SIG-M5 treated with dmso at 0.1 percent for 504 hours (cell line): ENCODE data around the gene NBR1.
"Not testable (repeated sequence)": the region's sequence is repeated elsewhere in the genome, so short reads cannot be mapped to it uniquely, and the experiment has no call there.

Source experiments
- DNase-seq: peaks from one replicate; lab custom pipeline; 2025; ENCODE audit not compliant: unreplicated experiment; lab: John Stamatoyannopoulos, UW

NBR1 gene

DNA sequence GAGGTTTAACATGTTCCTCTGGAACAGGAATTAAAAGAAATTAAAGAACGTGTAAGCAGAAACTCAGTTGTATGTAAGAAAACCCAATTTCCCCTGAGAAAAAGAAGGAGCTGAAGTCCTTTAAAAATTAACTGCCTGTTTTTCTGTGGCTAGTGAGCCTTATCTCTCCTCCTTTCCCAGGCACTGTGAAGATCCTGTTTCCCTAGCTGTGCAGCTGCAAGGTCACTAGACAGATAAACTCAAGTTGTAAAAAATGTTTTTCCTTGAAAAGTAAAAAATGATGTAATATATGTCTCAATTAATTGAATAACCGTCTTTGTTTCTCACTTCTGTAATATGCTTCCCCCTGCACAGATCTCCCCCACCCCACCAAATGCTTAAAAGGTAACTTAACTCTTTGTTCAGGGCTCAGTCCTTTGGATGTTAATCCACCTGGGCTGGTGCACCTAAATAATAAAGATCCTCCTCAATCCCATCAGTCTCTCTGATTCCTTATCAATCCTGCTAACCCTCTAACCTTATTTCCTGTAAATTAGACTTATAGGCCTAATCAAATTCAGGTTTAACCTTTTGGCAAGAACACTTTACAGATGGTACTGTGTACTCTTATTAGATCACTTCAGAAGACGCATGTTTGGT, 17.7 kb upstream of the NBR1 start:
- DNase-seq, result not testable (repeated sequence)

DNA sequence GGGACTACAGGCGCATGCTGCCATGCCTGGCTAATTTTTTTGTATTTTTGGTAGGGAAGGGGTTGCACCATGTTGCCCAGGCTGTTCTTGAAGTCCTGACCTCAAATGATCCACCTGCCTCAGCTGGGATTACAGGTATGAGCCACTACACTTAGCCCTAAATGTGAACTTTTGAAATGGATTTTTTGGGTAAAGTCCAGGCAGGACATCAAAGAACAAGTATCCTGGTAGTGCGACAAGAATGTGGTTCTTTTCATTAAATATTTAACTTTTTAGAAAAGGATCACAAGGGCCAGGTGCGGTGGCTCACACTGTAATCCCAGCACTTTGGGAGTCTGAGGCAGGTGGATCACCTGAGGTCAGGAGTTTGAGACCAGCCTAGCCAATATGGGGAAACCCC, 15.3 kb upstream of the NBR1 start:
- no peak for DNase-seq

DNA sequence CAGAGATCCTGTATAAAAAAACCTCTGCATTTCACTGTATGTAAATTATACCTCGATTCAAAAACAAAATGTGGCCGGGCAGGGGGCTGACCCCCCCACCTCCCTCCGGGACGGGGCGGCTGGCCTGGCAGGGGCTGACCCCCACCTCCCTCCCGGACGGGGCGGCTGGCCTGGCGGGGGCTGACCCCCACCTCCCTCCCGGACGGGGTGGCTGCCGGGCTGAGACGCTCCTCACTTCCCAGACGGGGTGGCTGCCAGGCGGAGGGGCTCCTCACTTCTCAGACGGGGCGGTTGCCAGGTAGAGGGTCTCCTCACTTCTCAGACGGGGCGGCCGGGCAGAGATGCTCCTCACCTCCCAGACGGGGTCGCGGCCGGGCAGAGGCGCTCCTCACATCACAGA, 11.8 kb upstream of the NBR1 start:
- not testable (repeated sequence) for DNase-seq

DNA sequence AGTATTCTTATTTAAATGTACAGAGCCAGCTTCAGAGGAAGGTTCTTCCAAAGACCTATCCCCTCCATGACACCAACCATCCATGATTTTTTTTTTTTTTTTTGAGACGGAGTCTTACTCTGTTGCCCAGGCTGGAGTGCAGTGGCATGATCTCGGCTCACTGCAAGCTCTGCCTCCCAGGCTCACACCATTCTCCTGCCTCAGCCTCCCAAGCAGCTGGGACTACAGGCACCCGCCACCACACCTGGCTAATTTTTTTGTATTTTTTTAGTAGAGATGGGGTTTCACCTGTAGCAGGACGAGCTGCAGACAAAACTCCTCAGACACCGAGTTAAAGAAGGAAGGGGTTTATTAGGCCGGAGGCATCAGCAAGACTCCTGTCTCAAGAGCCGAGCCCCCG, 11.1 kb upstream of the NBR1 start:
- not testable (repeated sequence) for DNase-seq

DNA sequence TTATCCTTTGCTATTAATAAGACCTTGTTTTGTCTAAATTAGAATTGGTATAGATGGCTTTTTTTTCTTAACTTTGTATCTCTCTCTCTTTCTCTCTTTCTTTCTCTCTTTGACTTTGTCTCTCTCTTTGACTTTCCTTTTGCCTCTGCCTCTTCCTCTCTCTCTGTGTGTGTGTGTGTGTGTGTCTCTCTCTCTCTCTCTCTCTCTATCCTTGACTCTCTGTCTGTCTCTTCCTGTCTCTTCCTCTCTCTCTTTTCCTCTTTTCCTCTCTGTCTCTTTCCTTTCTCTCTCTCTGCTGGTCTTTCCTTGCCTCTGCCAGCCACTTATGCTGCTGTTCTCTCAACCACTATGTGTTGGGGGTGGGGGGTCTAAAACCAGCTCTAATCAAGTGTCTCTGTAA, 5.0 kb upstream of the NBR1 start:
- not testable (repeated sequence) for DNase-seq

DNA sequence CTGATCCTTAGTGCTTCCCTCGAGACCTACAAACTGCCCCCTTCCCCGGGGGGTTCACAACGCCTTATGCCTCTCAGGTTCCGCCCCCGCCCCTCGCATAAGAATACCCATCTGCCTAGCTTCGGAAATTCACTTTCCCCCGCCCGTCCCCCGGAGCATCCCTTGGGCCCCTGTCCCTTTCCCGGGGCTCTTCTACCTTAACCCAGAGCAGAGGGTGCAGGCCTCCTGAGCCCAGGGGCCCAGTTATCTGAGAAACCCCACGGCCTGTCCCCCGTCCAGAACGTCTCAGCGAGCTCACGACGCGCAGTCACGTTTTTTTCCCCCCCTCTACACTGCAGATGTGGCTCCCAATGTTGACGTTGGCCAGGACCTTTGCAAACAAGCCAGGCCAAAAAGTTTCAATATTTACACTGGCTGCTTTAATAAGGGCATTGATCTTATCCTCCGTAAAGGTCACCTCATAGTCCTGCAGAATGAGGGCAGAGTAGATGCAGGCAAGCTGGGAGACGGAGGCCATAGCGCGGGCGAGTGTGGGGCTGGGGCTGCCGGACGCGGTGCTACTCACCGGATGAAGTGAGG, 1.4 kb upstream of the NBR1 start:
- peak; percentile 55 for DNase-seq

DNA sequence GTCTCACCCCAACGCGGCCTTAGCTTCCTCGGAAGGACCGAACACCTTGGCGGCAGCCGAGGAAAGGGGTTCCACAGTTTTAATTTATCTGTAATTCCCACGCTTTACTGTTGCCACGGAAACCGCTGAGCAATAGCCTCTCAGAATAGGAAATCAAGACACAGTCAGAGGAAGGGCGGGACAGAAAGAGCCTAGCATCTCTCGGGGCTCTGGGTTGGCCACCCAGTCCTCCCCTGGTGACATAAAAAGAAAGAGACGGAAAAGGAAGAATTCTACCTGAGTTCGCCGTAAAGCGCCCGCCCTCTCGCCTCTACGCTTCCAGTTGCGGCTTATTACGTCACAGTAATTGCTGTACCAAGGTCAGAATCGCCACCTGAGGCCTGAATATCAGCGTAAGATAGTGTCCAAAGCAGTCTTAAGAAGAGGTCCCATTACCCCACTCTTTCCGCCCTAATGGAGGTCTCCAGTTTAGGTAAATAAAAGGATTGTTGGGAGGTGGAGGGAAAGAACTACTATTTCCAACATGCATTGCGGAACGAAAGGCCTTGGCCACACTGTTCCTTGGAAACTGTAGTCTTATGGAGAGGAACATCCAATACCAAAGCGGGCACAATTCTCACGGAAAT, 761 bp upstream of the NBR1 start:
- DNase-seq, result peak; percentile 99

DNA sequence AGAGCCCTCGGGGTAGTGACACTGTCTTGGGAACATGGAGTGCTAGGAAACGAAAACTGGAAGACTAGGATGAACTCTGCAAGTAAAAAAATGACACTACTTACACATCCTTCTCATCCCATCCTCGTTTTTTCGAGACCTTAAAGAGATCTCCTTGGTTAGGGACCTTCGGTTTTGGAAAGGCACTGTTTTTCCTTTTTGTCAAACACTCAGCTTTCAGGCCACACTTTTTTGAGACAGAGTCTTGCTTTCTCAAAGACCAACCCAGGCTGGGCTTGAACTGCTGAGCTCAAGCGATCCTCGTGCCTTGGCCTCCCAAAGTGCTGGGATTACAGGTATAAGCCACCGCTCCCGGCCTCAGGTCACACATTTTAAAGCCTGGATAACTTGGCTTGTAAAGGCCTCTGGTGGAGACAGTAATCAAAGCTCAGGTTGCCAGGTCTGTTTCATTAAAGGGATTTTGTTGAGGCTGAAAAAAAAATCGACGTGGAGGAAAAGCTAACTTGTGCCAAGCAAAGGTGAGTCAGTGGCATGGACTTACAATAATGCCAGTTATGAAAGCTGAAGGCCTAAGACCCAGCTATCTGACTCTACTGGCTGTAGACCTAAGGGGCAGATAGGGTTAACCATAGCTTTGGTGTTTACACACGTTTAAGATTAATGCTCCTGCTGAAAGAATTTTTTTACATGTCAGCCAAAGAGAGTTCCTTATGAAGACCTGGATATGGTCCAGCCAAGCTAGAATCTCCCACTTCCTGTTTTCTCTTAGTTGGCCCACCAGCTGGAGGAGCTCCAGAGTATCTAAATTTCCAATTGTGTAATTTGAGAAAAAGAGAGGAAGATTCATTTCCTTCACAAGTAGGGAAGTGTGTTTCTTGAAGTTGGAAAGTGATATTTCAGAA, 823 bp downstream of the NBR1 start:
- peak; percentile 96 for DNase-seq

DNA sequence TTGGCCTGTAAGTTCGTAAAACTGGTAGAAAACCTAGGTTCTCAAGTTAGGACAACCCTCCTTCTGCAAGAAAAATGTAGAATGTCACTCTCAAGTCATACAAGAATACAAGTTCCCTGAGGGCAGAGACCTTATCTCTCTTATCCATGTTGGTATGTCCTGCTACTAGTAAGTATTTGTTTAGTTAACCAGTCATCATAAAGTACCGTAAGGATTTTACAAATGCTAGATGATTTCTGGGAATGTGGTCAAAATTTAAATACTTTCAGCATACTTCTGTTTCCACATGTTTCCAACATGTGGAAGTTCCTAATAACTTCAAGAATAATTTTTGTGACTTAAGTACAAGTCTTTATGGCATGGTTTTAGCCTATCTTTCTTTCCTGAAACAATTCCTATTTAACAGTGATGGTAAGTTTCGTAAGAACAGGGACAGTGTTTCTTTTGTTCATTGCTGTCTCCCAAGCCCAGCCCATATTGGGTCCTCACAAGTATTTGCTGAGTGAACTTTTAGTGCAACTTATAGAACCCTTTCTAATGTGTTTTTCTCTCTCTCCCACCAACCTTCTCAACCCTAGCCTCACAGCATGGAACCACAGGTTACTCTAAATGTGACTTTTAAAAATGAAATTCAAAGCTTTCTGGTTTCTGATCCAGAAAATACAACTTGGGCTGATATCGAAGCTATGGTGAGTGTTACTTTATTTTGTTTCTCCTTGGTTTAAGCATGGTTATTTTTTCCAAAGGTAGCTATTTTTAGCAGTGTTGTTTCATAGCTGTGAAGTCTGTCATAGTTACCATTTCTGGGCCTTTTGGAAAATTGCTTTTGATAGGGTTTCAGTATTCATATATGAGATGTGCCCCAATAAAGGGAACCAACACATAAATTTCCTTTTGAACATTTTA, 4.5 kb downstream of the NBR1 start:
- DNase-seq, result no peak

DNA sequence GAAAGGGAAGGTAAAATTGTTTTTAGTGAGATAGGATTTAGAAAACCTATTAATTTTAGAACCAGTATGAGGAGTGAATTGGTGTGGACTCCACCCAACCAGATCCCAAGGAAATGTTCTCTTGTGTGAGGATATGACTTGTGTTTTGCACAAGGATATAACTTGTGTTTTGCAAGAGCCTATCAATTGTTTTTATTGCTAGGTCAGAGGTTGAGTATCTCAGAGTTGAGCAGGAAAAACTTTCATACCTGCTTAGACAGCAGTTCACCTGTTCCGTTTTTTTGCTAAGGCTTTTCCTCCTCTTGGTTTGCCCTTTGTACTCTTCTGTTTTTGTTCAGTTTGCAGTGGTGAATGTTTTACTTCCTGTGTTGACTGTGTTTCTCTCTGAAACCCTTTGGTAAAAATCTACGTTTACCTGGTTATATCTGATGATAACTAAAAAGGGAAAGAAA, 5.1 kb downstream of the NBR1 start:
- no peak for DNase-seq

DNA sequence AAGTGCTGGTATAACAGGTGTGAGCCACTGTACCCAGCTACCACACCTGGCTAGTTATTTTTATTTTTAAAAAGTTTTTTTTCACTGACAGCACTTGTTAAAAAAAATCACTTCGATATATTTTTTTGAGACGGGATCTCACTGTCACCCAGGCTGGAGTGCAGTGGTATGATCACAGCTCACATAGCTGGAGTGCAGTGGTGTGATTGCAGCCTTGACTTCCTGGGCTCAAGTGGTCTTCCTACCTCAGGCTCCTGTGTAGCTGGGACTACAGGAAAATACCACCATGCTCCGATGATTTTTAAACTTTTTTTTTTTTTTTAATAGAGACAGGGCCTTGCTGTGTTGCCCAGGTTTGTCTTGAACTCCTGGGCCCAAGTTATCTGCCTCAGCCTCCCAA, 12.9 kb downstream of the NBR1 start:
- no peak for DNase-seq

DNA sequence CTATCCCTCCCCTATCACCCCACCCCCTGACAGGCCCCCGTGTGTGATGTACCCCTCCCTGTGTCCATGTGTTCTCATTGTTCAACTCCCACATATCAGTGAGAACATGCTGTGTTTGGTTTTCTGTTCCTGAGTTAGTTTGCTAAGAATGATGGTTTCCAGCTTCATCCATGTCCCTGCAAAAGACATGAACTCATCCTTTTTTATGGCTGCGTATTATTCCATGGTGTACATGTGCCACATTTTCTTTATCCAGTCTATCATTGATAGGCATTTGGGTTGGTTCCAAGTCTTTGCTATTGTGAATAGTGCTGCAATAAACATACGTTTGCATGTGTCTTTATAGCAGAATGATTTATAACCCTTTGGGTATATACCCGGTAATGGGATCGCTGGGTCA, 15.6 kb downstream of the NBR1 start:
- DNase-seq, result not testable (repeated sequence)

DNA sequence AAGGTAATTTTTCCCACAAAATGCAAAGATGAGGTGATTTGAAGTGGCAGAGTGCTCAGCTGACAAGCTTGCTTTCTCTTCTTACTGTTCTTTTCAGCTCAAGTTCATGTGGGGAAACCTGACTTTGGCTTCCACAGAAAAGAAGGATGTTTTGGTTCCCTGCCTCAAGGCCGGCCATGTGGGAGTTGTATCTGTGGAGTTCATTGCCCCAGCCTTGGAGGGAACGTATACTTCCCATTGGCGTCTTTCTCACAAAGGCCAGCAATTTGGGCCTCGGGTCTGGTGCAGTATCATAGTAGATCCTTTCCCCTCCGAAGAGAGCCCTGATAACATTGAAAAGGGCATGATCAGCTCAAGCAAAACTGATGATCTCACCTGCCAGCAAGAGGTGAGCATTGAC, 22.2 kb downstream of the NBR1 start:
- no peak for DNase-seq

DNA sequence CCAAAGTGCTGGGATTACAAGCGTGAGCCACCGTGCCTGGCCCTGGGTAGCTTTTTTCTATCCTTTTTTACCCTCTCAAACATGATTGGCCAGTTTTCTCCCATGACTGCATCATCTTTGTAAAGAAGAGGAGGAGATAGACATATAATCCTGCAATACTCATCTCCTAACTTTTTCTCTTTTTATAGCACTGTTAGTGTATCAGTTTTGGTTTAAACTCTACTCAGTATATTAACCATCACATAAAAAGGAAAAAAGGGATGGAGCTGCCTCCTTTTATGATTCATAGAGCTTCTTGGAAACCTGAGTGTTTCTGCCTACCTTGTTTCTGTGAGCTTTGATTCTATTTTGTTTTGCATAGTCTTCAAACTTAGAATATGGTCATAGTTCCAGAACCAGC, 28.6 kb downstream of the NBR1 start:
- no peak for DNase-seq

DNA sequence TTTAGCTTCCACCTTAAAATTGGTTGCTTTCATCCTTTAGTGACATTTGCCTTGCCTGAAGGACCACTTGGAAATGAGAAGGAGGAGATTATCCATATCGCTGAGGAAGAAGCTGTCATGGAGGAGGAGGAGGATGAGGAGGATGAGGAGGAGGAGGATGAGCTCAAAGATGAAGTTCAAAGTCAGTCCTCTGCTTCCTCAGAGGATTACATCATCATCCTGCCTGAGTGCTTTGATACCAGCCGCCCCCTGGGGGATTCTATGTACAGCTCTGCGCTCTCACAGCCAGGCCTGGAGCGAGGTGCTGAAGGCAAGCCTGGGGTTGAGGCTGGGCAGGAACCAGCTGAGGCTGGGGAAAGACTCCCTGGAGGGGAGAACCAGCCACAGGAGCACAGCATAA, 29.1 kb downstream of the NBR1 start:
- peak; percentile 15 for DNase-seq

DNA sequence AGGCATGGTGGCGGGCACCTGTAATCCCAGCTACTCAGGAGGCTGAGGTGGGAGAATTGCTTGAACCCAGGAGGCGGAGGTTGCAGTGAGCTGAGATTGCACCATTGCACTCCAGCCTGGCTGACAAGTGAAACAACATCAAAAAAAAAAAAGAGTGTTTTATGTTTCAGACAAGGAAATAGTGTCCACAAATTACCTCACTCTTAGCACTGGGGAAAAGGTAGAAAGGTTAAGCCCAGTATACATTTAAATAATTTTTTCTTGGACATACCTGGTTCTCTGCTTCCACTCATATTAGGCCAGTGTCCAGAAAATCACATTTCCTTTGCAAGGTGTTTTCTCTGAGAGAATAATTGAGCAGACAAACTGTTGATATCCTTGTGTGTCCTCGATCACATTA, 32.0 kb downstream of the NBR1 start:
- not testable (repeated sequence) for DNase-seq

DNA sequence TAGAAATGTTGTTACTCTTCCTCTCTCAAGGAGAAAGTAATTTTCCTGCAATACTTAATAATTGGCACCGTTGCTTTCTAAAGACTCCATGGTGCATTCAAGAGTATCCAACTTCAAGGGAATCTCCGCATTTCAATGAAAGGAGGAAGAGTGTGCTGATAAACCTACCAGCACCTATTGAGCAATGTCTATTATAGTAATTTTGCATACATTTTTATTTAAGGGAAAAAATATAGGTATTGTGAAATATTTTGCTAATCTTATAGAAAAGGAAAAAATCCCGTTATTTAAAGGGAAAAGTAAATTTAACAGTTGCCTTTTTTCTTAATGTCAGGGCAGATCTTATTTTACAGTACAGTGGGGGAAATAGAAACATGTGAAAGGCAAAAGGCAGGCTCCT, 39.6 kb downstream of the NBR1 start:
- no peak for DNase-seq

DNA sequence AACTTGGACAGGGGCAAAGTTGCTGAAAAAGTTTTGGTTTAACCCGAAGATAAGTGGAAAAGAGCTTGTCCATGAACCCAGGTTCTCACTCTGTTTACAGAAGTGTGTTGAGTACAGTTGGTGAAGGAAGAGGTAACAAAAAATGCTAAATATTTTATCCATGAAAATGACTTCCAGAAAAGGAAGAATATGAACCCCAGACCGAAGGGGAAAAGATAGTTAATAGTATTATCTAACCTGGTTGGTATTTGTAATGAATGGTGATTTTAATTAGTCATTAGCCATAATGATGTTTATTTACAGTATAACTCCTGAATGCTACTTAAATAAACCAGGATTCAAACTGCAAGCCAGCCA, 40.1 kb downstream of the NBR1 start:
- DNase-seq, result no peak

DNA sequence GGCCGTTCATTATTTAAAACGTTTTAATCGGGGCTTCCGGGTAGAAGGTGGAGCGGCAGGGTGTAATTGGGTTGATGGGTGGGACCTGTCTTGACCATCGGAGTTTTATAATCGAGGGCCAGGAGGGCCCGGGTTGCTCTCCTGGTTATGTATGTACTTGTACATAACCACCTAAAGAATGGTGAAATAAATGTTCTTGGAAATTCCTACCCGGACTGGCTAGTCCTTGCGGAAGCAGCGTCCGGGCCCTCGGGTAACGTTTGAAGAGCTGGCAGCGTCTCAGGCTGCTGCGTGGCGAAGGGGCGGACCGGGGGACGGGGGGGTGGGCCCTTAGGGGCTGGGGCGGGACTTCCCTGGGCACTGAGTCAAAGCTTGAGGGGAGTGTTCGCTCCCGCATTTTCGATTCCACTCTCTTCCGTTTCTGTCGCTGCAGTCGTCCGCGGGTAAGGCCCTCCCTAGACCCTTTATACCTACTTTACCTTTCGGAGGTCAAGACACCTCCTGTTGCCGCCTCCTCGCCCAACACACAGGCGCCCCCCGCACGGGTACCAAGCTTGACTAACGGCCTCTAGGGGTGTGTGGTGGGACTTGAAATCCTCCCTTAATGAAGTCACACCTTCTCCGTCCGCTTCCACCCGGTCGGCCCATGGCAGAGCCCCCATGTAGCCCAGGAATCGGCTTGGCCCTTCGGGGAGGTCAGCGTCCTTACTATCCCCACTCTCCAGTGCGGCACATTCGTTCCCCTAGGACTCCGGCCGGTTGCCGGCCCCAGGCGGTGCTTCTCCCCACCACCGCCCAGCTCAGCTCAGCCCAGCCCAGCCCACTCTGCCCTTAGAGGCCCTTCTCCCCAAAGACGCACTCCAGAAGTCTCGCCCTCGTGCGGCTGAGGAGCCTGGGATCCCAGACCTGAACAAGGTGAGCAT, 40.7 kb downstream of the NBR1 start, which contains the start of gene TMEM106A:
TSS of gene TMEM106A (plus strand) at position 396 of the 923 bp plus-strand sequence. CDS start 1,167 bp downstream, outside the sequence.
- DNase-seq, result peak; percentile 88
